Heart right ventricle (tissue), 16 donors: ENCODE data around the gene TTLL10. TPM values are rescaled to one million over a fixed set of nuclear protein-coding genes. Genes with fewer than 3 reads are reported as not detected.

Experiments used
- ATAC-seq, 8 donors: fragments of 200-7000 bp; cut with Tn5 transposase; one replicate each; pipeline ENCODE4 v1.9.1; 2020; ENCODE audit warnings: mild to moderate bottlenecking in 8 of 8, moderate library complexity in 8 of 8, moderate number of reproducible peaks in 1 of 8
- DNase-seq, 2 donors: peaks; one replicate each; pipeline ENCODE4 v3.0.0-alpha.2; 2020
- H3K27ac ChIP-seq, 10 donors: fragments of 200-600 bp; sonication (generic) in 2 of 10; one replicate each; pipeline versions ENCODE4 v1.5.0 to v1.8.0; 2020 to 2022; ENCODE audit warnings: mild to moderate bottlenecking in 3 of 10
- H3K27me3 ChIP-seq, 7 donors: fragments of 200-600 bp; one replicate each; pipeline ENCODE4 v1.8.0; 2021 to 2022; ENCODE audit warnings: mild to moderate bottlenecking in 2 of 7
- H3K36me3 ChIP-seq, 9 donors: fragments of 200-600 bp; sonication (generic) in 1 of 9; one replicate each; pipeline versions ENCODE4 v1.5.0 to v1.8.0; 2020 to 2022; ENCODE audit warnings: mild to moderate bottlenecking in 2 of 9
- H3K4me1 ChIP-seq, 9 donors: fragments of 200-600 bp; sonication (generic) in 1 of 9; one replicate each; pipeline versions ENCODE4 v1.5.0 to v1.8.0; 2020 to 2022; ENCODE audit warnings: mild to moderate bottlenecking in 4 of 9
- H3K4me3 ChIP-seq, 10 donors: fragments of 200-600 bp; sonication (generic) in 2 of 10; one replicate each; pipeline versions ENCODE4 v1.5.0 to v1.8.0; 2020 to 2022; ENCODE audit warnings: mild to moderate bottlenecking in 7 of 10, moderate library complexity in 2 of 10
- H3K9me3 ChIP-seq, 11 donors: fragments of 200-600 bp in 10 of 11; sonication (generic) in 2 of 11; one replicate each; pipeline versions ENCODE4 v1.5.0 to v1.8.0; 2013 to 2022; ENCODE audit warnings: mild to moderate bottlenecking in 2 of 11, control low read depth in 1 of 11, moderate library complexity in 1 of 11
- CTCF ChIP-seq, 9 donors: fragments of 200-600 bp; sonication (generic) in 2 of 9; IDR thresholded peaks; one replicate each; pipeline versions ENCODE4 v1.5.0 to v1.8.0; 2021 to 2022; ENCODE audit warnings: antibody characterized with exemption in 9 of 9, mild to moderate bottlenecking in 5 of 9, moderate library complexity in 1 of 9
- WGBS, 2 donors: extraction: QIAGEN DNeasy Blood & Tissue Kit; methylation state at CpG; one replicate each; pipeline ENCODE4 v1.1.7; 2013; ENCODE audit warnings: inconsistent platforms in 1 of 2; 5-methylcytosine and 5-hydroxymethylcytosine counted together
- intact Hi-C, 10 donors: fragments of 100-400 bp; cut with DNase I; formaldehyde crosslinking; loops; one replicate each; pipeline versions ENCODE4 v1.11.1 to v1.14.2; 2022
- polyA plus RNA-seq, 2 donors: library from polyadenylated mRNA; stranded (reverse); fragments of 200-250 nt; gene quantifications; one replicate each; pipeline ENCODE4 v1.2.3, GENCODE V29; 2013
- total RNA-seq, 10 donors: library from RNA; stranded (reverse); fragmentation: NEBNext Ultra II Directional in 3 of 10; extraction: Animal tissue kit (Norgen Biotek cat#: 25700) in 3 of 10; gene quantifications; one replicate each; pipeline versions ENCODE4 v1.2.1 to v1.2.4, GENCODE V29; 2021 to 2023
- donor health status: Arrhythmogenic right ventricular cardiomyopathy.
- donor health status: ischemic (EF 13 %, LVEDD 7.1; RV severe dilation, severe dysfunction).
- donor health status: healthy with polysubstance abuse.
- donor health status: DM: no; HTN: yes; CAD: no.
- donor health status: DM: no; HTN: no; CAD: no.
- donor health status: ischemic (EF 25% LVEDD 6.9; RV normal size, moderate dysfunction).
- donor health status: ischemic (EF 25% LVEDD 5.7; RV mildly dilated, moderate dysfunction).
- donor health status: healthy.
- donor health status: DM: yes; HTN: yes; CAD: no.
- donor health status: Ischemic cardiomyopathy.
- donor health status: ischemic (EF 35%, LVEDD 5.7; RV mildly dilated, moderate dysfunction).
- donor health status: nonischemic (EF 11% LVEDD 7.7; RV severe dilation, severe dysfunction).
- donor health status: DM: yes; HTN: yes; CAD: no.
- donor health status: PGD.
- donor health status: ischemic (EF 29% LVEDD 5.4; RV normal size, mild dysfunction).
- donor health status: nonischemic (EF 23%, LVEDD 6.1; RV moderate dilation, normal function).

The TTLL10 gene
- total and polyA plus RNA-seq, 12 donors: 0.09 to 0.53 (median 0.26) TPM; not detected in 3

GRCh38 chr1:1153874-1154273 is 19.8 kb upstream of the TTLL10 start:
- Histone ChIP-seq H3K4me1 (peaks cover 0 to 15% (median 13%) of the 10 kb centered on the region in 9 donors), H3K9me3 (peaks cover 0 to 7% (median 0%) of the 10 kb centered on the region in 11 donors), H3K27ac (no peak overlapping the region), H3K4me3 (no peak overlapping the region), H3K36me3 (no peaks in the 10 kb centered on the region), H3K27me3 (no peaks in the 10 kb centered on the region)
- intact Hi-C loops: no loop called here
- ATAC-seq (no peak), DNase-seq (no peak)
- 66% methylated on average over 4 of the region's 4 CpGs for WGBS, 2 donors
- no peak for TF ChIP-seq CTCF (IDR thresholded peaks at IDR 0.05)

- 56 to 57% methylated on average over 10 of the region's 10 CpGs for WGBS, 2 donors
- no peak for DNase-seq
- Histone ChIP-seq H3K4me3 (no peak overlapping the region), H3K36me3 (no peaks in the 10 kb centered on the region), H3K4me1 (peaks cover 0 to 17% (median 13%) of the 10 kb centered on the region in 9 donors), H3K27me3 (no peaks in the 10 kb centered on the region), H3K27ac (no peak overlapping the region), H3K9me3 (peaks cover 0 to 7% (median 0%) of the 10 kb centered on the region in 11 donors)
- ATAC-seq: no peak
- TF ChIP-seq CTCF (IDR thresholded peaks at IDR 0.05): no peak
- intact Hi-C loops: loop anchor here in 4 of 10 donors (5.0 kb wide), 2 partner anchors 47 to 77 kb away; partner anchors contain the start of genes B3GALT6 (in 3 of the 4) and SDF4 (in 3 of the 4)
Observed at GRCh38 chr1:1155258-1155657, 18.4 kb upstream of the TTLL10 start.

GRCh38 chr1:1156140-1157032 is 17.3 kb upstream of the TTLL10 start:
- no peak for DNase-seq
- intact Hi-C loops: loop anchor here in 4 of 10 donors (5.0 kb wide), 2 partner anchors 46 to 76 kb away; partner anchors contain the start of genes B3GALT6 (in 3 of the 4) and SDF4 (in 3 of the 4)
- Histone ChIP-seq H3K9me3 (peaks cover 0 to 7% (median 0%) of the 10 kb centered on the region in 11 donors), H3K4me3 (no peak overlapping the region), H3K36me3 (no peaks in the 10 kb centered on the region), H3K4me1 (peaks cover 0 to 17% (median 13%) of the 10 kb centered on the region in 9 donors), H3K27ac (peak overlapping the region in 2 of 10 donors; percentile 35 to 51), H3K27me3 (peaks cover 0 to 5% (median under 1%) of the 10 kb centered on the region in 7 donors)
- ATAC-seq: peak in 1 of 8 donors; percentile 10
- no peak for TF ChIP-seq CTCF (IDR thresholded peaks at IDR 0.05)
- WGBS, 2 donors: 69 to 77% methylated on average over 26 of the region's 26 CpGs

GRCh38 chr1:1157033-1157365 is 16.7 kb upstream of the TTLL10 start:
- WGBS, 2 donors: 50 to 72% methylated on average over 3 to 6 of the region's 9 CpGs
- Histone ChIP-seq H3K9me3 (peaks cover 0 to 7% (median 0%) of the 10 kb centered on the region in 11 donors), H3K4me1 (peaks cover 0 to 17% (median 13%) of the 10 kb centered on the region in 9 donors), H3K27ac (peak overlapping the region in 2 of 10 donors; percentile 35 to 51), H3K36me3 (no peaks in the 10 kb centered on the region), H3K4me3 (no peak overlapping the region), H3K27me3 (peaks cover 0 to 10% (median 7%) of the 10 kb centered on the region in 7 donors)
- peak in 1 of 2 donors; percentile 38 for DNase-seq
- TF ChIP-seq CTCF (IDR thresholded peaks at IDR 0.05): no peak
- intact Hi-C loops: loop anchor here in 4 of 10 donors (5.0 kb wide), 2 partner anchors 45 to 75 kb away; partner anchors contain the start of genes B3GALT6 (in 3 of the 4) and SDF4 (in 3 of the 4)
- no peak for ATAC-seq
